Liver (tissue), 9 donors: ENCODE results near the gene MAST2. TPM values are rescaled to one million over a fixed set of nuclear protein-coding genes. Genes with fewer than 3 reads are reported as not detected.
"Not testable (repeated sequence)": the region's sequence is repeated elsewhere in the genome, so short reads cannot be mapped to it uniquely, and the experiment has no call there.

Experiments used
- DNase-seq: peaks from one replicate; pipeline ENCODE4 v3.0.0-alpha.2; 2017; ENCODE audit warnings: low spot score
- H3K27ac ChIP-seq, 2 donors: one replicate each; pipeline ENCODE4 v1.7.0; 2013; ENCODE audit warnings: inconsistent platforms in 2 of 2, low read length in 2 of 2, control low read depth in 1 of 2, low read depth in 1 of 2, mild to moderate bottlenecking in 1 of 2
- H3K27me3 ChIP-seq, 4 donors: one replicate each; pipeline versions ENCODE4 v1.6.1 to v1.7.0; 2013; ENCODE audit warnings: low read length in 3 of 4, inconsistent platforms in 1 of 4, mild to moderate bottlenecking in 1 of 4, moderate library complexity in 1 of 4; ENCODE audit not compliant: control insufficient read depth in 4 of 4, insufficient read depth in 4 of 4
- H3K36me3 ChIP-seq, 4 donors: one replicate each; pipeline versions ENCODE4 v1.6.1 to v1.7.0; 2013; ENCODE audit warnings: low read length in 3 of 4, mild to moderate bottlenecking in 3 of 4, low read depth in 1 of 4, moderate library complexity in 1 of 4; ENCODE audit not compliant: control insufficient read depth in 4 of 4, insufficient read depth in 3 of 4
- H3K4me1 ChIP-seq, 4 donors: one replicate each; pipeline versions ENCODE4 v1.6.1 to v1.7.0; 2013; ENCODE audit warnings: low read length in 3 of 4, mild to moderate bottlenecking in 3 of 4, moderate library complexity in 1 of 4; ENCODE audit not compliant: control insufficient read depth in 4 of 4, insufficient read depth in 4 of 4
- H3K4me3 ChIP-seq, 3 donors: one replicate each; pipeline versions ENCODE4 v1.6.1 to v1.7.0; 2013; ENCODE audit warnings: low read length in 3 of 3, control low read depth in 1 of 3, low read depth in 1 of 3, mild to moderate bottlenecking in 1 of 3
- H3K9ac ChIP-seq, 2 donors: one replicate each; pipeline ENCODE4 v1.7.0; 2013; ENCODE audit warnings: low read length in 2 of 2, mild to moderate bottlenecking in 2 of 2, moderate library complexity in 2 of 2, control low read depth in 1 of 2, low read depth in 1 of 2
- H3K9me3 ChIP-seq, 4 donors: one replicate each; pipeline versions ENCODE4 v1.6.1 to v1.7.0; 2013; ENCODE audit warnings: low read length in 3 of 4; ENCODE audit not compliant: control insufficient read depth in 4 of 4
- FOXA1 ChIP-seq: IDR thresholded peaks from 2 replicates; pipeline ENCODE4 v1.6.1; 2016; ENCODE audit warnings: antibody characterized with exemption
- FOXA2 ChIP-seq: IDR thresholded peaks from 2 replicates; pipeline ENCODE4 v1.6.1; 2016; ENCODE audit warnings: antibody characterized with exemption
- HNF4A ChIP-seq, 2 donors: conservative IDR thresholded peaks; 2 replicates each; pipeline ENCODE4 v1.6.1; 2016; ENCODE audit warnings: antibody characterized with exemption in 2 of 2, mild to moderate bottlenecking in 2 of 2
- HNF4G ChIP-seq: IDR thresholded peaks from 2 replicates; pipeline ENCODE4 v1.6.1; 2016; ENCODE audit warnings: antibody characterized with exemption
- JUND ChIP-seq, 2 donors: IDR thresholded peaks; 2 replicates each; pipeline ENCODE4 v1.6.1; 2016; ENCODE audit warnings: antibody characterized with exemption in 2 of 2
- RAD21 ChIP-seq, 2 donors: IDR thresholded peaks; 2 replicates each; pipeline ENCODE4 v1.6.1; 2016; ENCODE audit warnings: antibody characterized with exemption in 2 of 2, mild to moderate bottlenecking in 2 of 2
- RXRA ChIP-seq, 2 donors: IDR thresholded peaks; 2 replicates each; pipeline ENCODE4 v1.6.1; 2017 to 2018; ENCODE audit warnings: antibody characterized with exemption in 2 of 2, mild to moderate bottlenecking in 1 of 2
- SP1 ChIP-seq: IDR thresholded peaks from 2 replicates; pipeline ENCODE4 v1.6.1; 2018; ENCODE audit warnings: antibody characterized with exemption, mild to moderate bottlenecking
- WGBS: extraction: QIAGEN DNeasy Blood & Tissue Kit; methylation state at CpG from one replicate; pipeline ENCODE4 v1.1.7; 2013; 5-methylcytosine and 5-hydroxymethylcytosine counted together
- polyA plus RNA-seq, 2 donors: library from polyadenylated mRNA; stranded (reverse) in 1 of 2; unstranded in 1 of 2; fragments of 200-250 nt in 1 of 2; fragments of >200 nt in 1 of 2; fragmentation: Nextera tagmentation in 1 of 2; extraction: Ambion mirVana in 1 of 2; gene quantifications; one replicate each; pipeline versions ENCODE4 v1.2.1 to v1.2.3, GENCODE V29; 2013 to 2015
- total RNA-seq, 2 donors: library from RNA; depleted of rRNA; stranded (reverse); fragments of >200 nt; gene quantifications; one replicate each; pipeline ENCODE4 v1.2.3, GENCODE V29; 2014
- TF ChIP-seq, protein P1 (sequence below): IDR thresholded peaks from 2 replicates; pipeline ENCODE4 v1.6.1; 2016; ENCODE audit warnings: antibody characterized with exemption
- TF ChIP-seq, protein P2 (sequence below): IDR thresholded peaks from 2 replicates; pipeline ENCODE4 v1.6.1; 2016; ENCODE audit warnings: antibody characterized with exemption
- TF ChIP-seq, protein P3 (sequence below): IDR thresholded peaks from 2 replicates; pipeline ENCODE4 v1.6.1; 2016; ENCODE audit warnings: antibody characterized with exemption, mild to moderate bottlenecking
- donor health status: healthy.
- donor health status: healthy.
- donor health status: healthy.
- donor health status: healthy.
- donor health status: healthy.

The MAST2 gene
- total and polyA plus RNA-seq, 4 donors, result 4.8 to 9.6 (median 5.7) TPM

DNA sequence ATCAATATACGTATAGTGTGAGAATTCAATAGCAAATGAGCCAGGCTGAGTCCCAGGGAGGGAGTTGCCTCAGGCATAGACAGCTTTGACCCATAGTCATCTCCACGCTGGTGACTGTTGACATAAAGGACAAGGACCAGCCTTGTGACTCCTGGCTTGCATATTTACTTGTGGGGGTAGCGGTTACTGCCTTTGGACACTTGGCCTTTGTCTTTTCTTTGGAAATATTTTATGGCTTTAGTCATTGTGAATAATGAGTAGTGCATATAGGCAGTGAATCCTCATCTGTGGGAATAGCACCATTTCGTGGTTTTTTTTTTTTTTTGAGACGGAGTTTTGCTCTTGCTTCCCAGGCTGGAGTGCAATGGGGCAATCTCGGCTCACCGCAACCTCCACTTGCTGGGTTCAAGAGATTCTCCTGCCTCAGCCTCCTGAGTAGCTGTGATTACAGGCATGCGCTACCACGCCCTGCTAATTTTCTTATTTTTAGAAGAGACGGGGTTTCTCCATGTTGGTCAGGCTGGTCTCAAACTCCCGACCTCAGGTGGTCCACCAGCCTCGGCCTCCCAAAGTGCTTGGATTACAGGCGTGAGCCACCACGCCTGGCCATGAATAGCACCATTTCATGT is 68.9 kb downstream of the MAST2 start:
- WGBS, result 81% methylated on average over 14 of the region's 14 CpGs
- DNase-seq, H3K4me3 ChIP-seq, H3K9ac ChIP-seq, H3K36me3 ChIP-seq, H3K9me3 ChIP-seq, H3K27me3 ChIP-seq: not testable (repeated sequence)
- TF ChIP-seq RAD21 (IDR thresholded peaks at IDR 0.05) (peak in 1 of 2 donors; percentile 10), HNF4G (peak; percentile 32), SP1 (peak; percentile 64), FOXA2 (peak; percentile 97), JUND (IDR thresholded peaks at IDR 0.05) (peak in 1 of 2 donors; percentile 65), HNF4A (conservative IDR thresholded peaks at IDR 0.05) (peak; percentile 75 to 84), FOXA1 (peak; percentile 88), RXRA (IDR thresholded peaks at IDR 0.05) (peak; percentile 73 to 82)
- TF ChIP-seq, protein P1, sequence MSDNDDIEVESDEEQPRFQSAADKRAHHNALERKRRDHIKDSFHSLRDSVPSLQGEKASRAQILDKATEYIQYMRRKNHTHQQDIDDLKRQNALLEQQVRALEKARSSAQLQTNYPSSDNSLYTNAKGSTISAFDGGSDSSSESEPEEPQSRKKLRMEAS, result peak; percentile 27
- TF ChIP-seq, protein P2, sequence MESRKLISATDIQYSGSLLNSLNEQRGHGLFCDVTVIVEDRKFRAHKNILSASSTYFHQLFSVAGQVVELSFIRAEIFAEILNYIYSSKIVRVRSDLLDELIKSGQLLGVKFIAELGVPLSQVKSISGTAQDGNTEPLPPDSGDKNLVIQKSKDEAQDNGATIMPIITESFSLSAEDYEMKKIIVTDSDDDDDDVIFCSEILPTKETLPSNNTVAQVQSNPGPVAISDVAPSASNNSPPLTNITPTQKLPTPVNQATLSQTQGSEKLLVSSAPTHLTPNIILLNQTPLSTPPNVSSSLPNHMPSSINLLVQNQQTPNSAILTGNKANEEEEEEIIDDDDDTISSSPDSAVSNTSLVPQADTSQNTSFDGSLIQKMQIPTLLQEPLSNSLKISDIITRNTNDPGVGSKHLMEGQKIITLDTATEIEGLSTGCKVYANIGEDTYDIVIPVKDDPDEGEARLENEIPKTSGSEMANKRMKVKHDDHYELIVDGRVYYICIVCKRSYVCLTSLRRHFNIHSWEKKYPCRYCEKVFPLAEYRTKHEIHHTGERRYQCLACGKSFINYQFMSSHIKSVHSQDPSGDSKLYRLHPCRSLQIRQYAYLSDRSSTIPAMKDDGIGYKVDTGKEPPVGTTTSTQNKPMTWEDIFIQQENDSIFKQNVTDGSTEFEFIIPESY, result peak; percentile 23
- TF ChIP-seq, protein P3, sequence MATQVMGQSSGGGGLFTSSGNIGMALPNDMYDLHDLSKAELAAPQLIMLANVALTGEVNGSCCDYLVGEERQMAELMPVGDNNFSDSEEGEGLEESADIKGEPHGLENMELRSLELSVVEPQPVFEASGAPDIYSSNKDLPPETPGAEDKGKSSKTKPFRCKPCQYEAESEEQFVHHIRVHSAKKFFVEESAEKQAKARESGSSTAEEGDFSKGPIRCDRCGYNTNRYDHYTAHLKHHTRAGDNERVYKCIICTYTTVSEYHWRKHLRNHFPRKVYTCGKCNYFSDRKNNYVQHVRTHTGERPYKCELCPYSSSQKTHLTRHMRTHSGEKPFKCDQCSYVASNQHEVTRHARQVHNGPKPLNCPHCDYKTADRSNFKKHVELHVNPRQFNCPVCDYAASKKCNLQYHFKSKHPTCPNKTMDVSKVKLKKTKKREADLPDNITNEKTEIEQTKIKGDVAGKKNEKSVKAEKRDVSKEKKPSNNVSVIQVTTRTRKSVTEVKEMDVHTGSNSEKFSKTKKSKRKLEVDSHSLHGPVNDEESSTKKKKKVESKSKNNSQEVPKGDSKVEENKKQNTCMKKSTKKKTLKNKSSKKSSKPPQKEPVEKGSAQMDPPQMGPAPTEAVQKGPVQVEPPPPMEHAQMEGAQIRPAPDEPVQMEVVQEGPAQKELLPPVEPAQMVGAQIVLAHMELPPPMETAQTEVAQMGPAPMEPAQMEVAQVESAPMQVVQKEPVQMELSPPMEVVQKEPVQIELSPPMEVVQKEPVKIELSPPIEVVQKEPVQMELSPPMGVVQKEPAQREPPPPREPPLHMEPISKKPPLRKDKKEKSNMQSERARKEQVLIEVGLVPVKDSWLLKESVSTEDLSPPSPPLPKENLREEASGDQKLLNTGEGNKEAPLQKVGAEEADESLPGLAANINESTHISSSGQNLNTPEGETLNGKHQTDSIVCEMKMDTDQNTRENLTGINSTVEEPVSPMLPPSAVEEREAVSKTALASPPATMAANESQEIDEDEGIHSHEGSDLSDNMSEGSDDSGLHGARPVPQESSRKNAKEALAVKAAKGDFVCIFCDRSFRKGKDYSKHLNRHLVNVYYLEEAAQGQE, result peak; percentile 37
- Histone ChIP-seq H3K4me1 (peaks cover 7 to 26% (median 20%) of the 10 kb centered on the region in 4 donors), H3K27ac (peak overlapping the region; percentile 44 to 73)

DNA sequence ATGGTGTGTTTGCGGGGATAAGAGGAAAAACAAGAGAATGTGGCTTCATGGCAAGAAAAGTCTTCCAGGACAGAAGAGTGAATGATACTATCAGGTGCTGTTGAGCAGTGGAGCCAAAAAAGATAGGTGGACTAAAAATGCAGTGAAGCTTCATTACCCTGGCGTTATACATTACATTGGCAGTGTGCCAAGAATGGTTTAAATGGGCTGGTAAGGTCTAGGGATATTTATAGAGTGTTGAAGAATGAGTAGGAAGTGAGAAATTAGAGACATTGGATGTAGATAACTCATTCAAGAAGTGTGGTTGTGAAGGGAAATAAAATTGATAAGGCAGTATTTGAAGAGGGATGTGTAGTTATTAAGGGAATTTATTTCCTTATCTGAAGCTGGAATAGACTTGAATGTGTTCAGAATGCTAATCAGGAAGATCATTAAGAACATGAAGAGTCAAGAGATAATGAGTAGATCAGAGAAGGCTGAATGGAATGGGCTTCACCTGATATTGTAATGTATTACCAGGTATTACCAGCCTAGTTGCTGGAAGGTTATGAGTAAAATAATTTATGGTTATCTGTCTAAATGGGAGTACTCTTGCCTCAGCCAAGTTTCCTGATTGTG is 72.7 kb downstream of the MAST2 start:
- H3K27ac ChIP-seq, result no peak overlapping the region
- H3K4me1 ChIP-seq, result peaks cover 2 to 14% (median 12%) of the 10 kb centered on the region in 4 donors
- no peak for TF ChIP-seq SP1
- no peaks in the 10 kb centered on the region for H3K27me3 ChIP-seq
- H3K9me3 ChIP-seq, result no peaks in the 10 kb centered on the region
- no peak overlapping the region for H3K9ac ChIP-seq
- no peak overlapping the region for H3K4me3 ChIP-seq
- no peak for DNase-seq
- 72% methylated on average over 2 of the region's 2 CpGs for WGBS
- H3K36me3 ChIP-seq, result no peaks in the 10 kb centered on the region

DNA sequence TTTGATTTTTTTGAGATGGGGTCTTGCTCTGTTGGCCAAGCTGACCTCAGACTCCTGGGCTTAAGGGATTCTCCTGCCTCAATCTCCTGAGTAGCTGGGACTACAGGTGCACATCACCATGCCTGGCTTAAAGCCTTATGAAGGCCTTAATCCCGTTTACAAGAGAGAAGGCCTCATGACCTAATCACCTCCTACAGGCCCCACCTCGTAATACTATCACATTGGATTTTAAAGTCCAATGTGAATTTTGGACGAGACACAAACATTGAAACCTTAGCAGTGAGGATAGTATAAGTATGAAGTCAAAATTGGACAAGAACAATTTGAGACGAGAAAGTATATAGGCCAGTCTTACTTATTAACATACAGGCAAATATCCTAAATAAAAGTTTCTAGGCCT is 73.9 kb downstream of the MAST2 start:
- H3K27me3 ChIP-seq, result no peaks in the 10 kb centered on the region
- H3K4me1 ChIP-seq, result peaks cover under 1 to 3% (median 2%) of the 10 kb centered on the region in 4 donors
- no peak for DNase-seq
- no peak overlapping the region for H3K9ac ChIP-seq
- WGBS, result 59% methylated on average over 4 of the region's 4 CpGs
- no peaks in the 10 kb centered on the region for H3K36me3 ChIP-seq
- no peak for TF ChIP-seq FOXA2
- peak; percentile 15 to 54 for TF ChIP-seq HNF4A (conservative IDR thresholded peaks at IDR 0.05)
- H3K27ac ChIP-seq, result no peak overlapping the region
- no peak overlapping the region for H3K4me3 ChIP-seq
- no peaks in the 10 kb centered on the region for H3K9me3 ChIP-seq
